ENCODE data around the gene KCNIP1.

The KCNIP1 gene

GRCh38 chr5:170478306-170478705 is 25.5 kb upstream of the KCNIP1 start:
- H3K36me3 ChIP-seq = no peaks in the 10 kb centered on the region
- no peaks in the 10 kb centered on the region for H3K4me1 ChIP-seq
- H3K27me3 ChIP-seq = peaks cover 0 to 3% of the 10 kb centered on the region in 2 donors
- no peak overlapping the region for H3K27ac ChIP-seq
- no peak for TF ChIP-seq CTCF (IDR thresholded peaks at IDR 0.05)
- H3K4me3 ChIP-seq = no peak overlapping the region
- no peaks in the 10 kb centered on the region for H3K9me3 ChIP-seq
- intact Hi-C loops (cut with DNase I; ENCODE audit: low total_unique reads) = no loop called here
- DNase-seq = no peak

GRCh38 chr5:170479484-170479883 is 24.3 kb upstream of the KCNIP1 start:
- intact Hi-C loops (cut with DNase I; ENCODE audit: low total_unique reads) = no loop called here
- Histone ChIP-seq H3K4me1 (no peaks in the 10 kb centered on the region), H3K36me3 (no peaks in the 10 kb centered on the region), H3K27ac (no peak overlapping the region), H3K27me3 (no peaks in the 10 kb centered on the region), H3K9me3 (no peaks in the 10 kb centered on the region), H3K4me3 (no peak overlapping the region)
- no peak for TF ChIP-seq CTCF (IDR thresholded peaks at IDR 0.05)
- no peak for DNase-seq

GRCh38 chr5:170480260-170480659 is 23.6 kb upstream of the KCNIP1 start:
- DNase-seq = no peak
- Histone ChIP-seq H3K4me3 (no peak overlapping the region), H3K27me3 (no peaks in the 10 kb centered on the region), H3K27ac (no peak overlapping the region), H3K9me3 (no peaks in the 10 kb centered on the region), H3K4me1 (no peaks in the 10 kb centered on the region), H3K36me3 (no peaks in the 10 kb centered on the region)
- intact Hi-C loops (cut with DNase I; ENCODE audit: low total_unique reads) = no loop called here
- TF ChIP-seq CTCF (IDR thresholded peaks at IDR 0.05) = no peak

GRCh38 chr5:170481849-170482248 is 22.0 kb upstream of the KCNIP1 start:
- no peaks in the 10 kb centered on the region for H3K36me3 ChIP-seq
- H3K27me3 ChIP-seq = no peaks in the 10 kb centered on the region
- intact Hi-C loops (cut with DNase I; ENCODE audit: low total_unique reads) = no loop called here
- no peak for DNase-seq
- H3K4me3 ChIP-seq = no peak overlapping the region
- H3K27ac ChIP-seq = no peak overlapping the region
- no peaks in the 10 kb centered on the region for H3K4me1 ChIP-seq
- TF ChIP-seq CTCF (IDR thresholded peaks at IDR 0.05) = no peak
- no peaks in the 10 kb centered on the region for H3K9me3 ChIP-seq

GRCh38 chr5:170482511-170482910 is 21.3 kb upstream of the KCNIP1 start:
- no peak for DNase-seq

More at GRCh38 chr5:170482511-170482910, 21.3 kb upstream of the KCNIP1 start:
- no peak for TF ChIP-seq CTCF (IDR thresholded peaks at IDR 0.05)
- no peaks in the 10 kb centered on the region for H3K36me3 ChIP-seq
- no peaks in the 10 kb centered on the region for H3K27me3 ChIP-seq
- intact Hi-C loops (cut with DNase I; ENCODE audit: low total_unique reads) = no loop called here
- H3K27ac ChIP-seq = no peak overlapping the region
- H3K4me3 ChIP-seq = no peak overlapping the region
- H3K9me3 ChIP-seq = no peaks in the 10 kb centered on the region
- no peaks in the 10 kb centered on the region for H3K4me1 ChIP-seq
